ENCODE data around the gene POLRMT. TPM values are rescaled to one million over a fixed set of nuclear protein-coding genes. Genes with fewer than 3 reads are reported as not detected.

POLRMT gene
- total and polyA plus RNA-seq, 4 donors = 16.1 to 76.7 (median 38.4) TPM

- no peak for ATAC-seq (ENCODE audit: insufficient read depth, low FRiP score)
Observed at GRCh38 chr19:634975-635652, 1.8 kb upstream of the POLRMT start.

DNA sequence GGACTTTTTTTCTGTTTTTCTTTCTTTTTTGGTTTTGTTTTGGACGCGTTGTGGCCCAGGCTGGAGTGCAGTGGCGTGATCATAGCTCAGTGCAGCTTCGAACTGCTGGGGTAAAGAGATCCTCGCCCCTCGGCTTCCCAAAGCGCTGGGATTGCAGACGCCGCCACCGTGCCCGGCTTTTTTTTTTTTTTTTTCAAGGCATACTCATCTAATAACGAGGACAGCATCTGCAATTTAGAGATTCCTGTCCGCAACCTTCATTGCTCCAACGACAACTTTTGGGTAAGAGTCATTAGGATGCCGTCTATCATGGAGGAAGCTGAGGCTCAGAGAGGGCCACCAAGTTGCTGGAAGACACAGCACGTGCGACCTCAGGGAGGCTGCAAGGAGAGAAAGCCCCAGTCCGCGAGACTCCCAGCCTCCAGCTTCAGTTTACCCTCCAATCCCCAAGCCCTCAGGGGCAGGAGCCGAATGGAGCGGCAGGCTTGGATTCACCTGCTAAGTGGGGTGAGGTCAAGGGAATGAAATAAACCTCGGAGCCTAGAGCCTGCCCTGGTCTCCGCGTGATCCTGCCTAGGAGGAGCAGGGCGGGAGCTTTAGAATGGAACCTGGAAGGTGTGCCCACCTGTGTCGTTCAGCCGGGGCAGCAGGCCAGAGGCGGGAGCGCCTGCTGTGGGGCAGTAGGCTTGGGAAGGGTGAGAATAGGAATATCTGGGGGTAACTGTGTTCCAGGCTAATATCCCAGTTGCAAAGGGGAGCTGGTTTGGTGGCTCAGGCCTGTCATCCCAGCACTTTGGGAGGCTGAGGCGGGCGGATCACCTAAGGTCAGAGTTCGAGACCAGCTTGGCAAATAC is 676 bp upstream of the POLRMT start:
- Histone ChIP-seq H3K27ac (ENCODE audit: low read depth in 1 of 2, low read length in 1 of 2) (peak overlapping the region; percentile 69 to 71), H3K4me3 (peak overlapping the region; percentile 55), H3K9ac (ENCODE audit: insufficient read depth in 1 of 2, low read length in 2 of 2) (peak overlapping the region in 1 of 2 donors; percentile 59), H3K9me3 (ENCODE audit: control insufficient read depth in 4 of 4, insufficient read depth in 3 of 4, low read length in 3 of 4) (no peaks in the 10 kb centered on the region), H3K4me1 (ENCODE audit: control insufficient read depth in 5 of 5, insufficient read depth in 5 of 5, low read length in 5 of 5) (peaks cover 0 to 19% (median 5%) of the 10 kb centered on the region in 5 donors), H3K36me3 (ENCODE audit: control insufficient read depth in 4 of 4, insufficient read depth in 4 of 4, low read length in 4 of 4) (peaks cover 0 to 10% (median 0%) of the 10 kb centered on the region in 4 donors), H3K27me3 (ENCODE audit: control insufficient read depth in 3 of 3, insufficient read depth in 3 of 3, low read length in 2 of 3) (no peaks in the 10 kb centered on the region)
- WGBS, 2 donors = 29 to 30% methylated on average over 32 of the region's 32 CpGs
- DNase-seq (no peak), ATAC-seq (ENCODE audit: insufficient read depth, low FRiP score) (no peak)
- TF ChIP-seq, protein P1, sequence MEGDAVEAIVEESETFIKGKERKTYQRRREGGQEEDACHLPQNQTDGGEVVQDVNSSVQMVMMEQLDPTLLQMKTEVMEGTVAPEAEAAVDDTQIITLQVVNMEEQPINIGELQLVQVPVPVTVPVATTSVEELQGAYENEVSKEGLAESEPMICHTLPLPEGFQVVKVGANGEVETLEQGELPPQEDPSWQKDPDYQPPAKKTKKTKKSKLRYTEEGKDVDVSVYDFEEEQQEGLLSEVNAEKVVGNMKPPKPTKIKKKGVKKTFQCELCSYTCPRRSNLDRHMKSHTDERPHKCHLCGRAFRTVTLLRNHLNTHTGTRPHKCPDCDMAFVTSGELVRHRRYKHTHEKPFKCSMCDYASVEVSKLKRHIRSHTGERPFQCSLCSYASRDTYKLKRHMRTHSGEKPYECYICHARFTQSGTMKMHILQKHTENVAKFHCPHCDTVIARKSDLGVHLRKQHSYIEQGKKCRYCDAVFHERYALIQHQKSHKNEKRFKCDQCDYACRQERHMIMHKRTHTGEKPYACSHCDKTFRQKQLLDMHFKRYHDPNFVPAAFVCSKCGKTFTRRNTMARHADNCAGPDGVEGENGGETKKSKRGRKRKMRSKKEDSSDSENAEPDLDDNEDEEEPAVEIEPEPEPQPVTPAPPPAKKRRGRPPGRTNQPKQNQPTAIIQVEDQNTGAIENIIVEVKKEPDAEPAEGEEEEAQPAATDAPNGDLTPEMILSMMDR (IDR thresholded peaks at IDR 0.05; ENCODE audit: control extremely low read depth, extremely low read depth) = no peak

More at GRCh38 chr19:634975-635652, 1.8 kb upstream of the POLRMT start:
- Histone ChIP-seq H3K9me3 (ENCODE audit: control insufficient read depth in 4 of 4, insufficient read depth in 3 of 4, low read length in 3 of 4) (no peaks in the 10 kb centered on the region), H3K4me1 (ENCODE audit: control insufficient read depth in 5 of 5, insufficient read depth in 5 of 5, low read length in 5 of 5) (peaks cover 0 to 22% (median 8%) of the 10 kb centered on the region in 5 donors), H3K27ac (ENCODE audit: low read depth in 1 of 2, low read length in 1 of 2) (no peak overlapping the region), H3K36me3 (ENCODE audit: control insufficient read depth in 4 of 4, insufficient read depth in 4 of 4, low read length in 4 of 4) (peaks cover 0 to 3% (median 0%) of the 10 kb centered on the region in 4 donors), H3K4me3 (peak overlapping the region; percentile 11), H3K27me3 (ENCODE audit: control insufficient read depth in 3 of 3, insufficient read depth in 3 of 3, low read length in 2 of 3) (no peaks in the 10 kb centered on the region), H3K9ac (ENCODE audit: insufficient read depth in 1 of 2, low read length in 2 of 2) (no peak overlapping the region)
- TF ChIP-seq, protein P1 (IDR thresholded peaks at IDR 0.05; ENCODE audit: control extremely low read depth, extremely low read depth) = no peak
- WGBS, 2 donors = 86 to 92% methylated on average over 16 of the region's 16 CpGs
- DNase-seq = no peak

DNA sequence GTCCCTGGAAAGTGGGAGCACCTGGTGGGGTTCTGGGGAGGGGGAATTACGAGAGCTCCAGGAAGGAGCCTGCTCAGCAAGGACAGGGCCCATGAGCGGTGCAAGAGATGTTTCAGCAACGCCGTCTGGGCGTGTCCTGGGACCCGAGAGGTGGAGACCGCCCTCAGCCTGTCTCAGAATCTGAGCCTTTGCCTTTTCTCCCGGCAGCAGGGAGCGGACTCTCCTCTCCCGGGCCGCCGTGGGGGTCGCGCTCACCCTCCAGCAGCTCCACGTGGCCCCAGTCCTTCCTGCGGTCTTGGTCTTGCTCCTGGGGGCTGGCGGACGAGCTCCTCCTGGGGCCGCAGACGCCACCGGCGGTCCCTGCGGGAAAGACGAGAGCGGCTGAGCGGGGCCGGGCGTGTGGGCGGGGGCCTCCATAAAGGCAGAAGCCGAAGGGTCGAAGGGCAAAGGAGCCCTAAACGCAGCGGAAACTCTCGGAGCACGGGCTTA is 714 bp downstream of the POLRMT start:
- TF ChIP-seq, protein P1 (IDR thresholded peaks at IDR 0.05; ENCODE audit: control extremely low read depth, extremely low read depth) = no peak
- no peak for ATAC-seq (ENCODE audit: insufficient read depth, low FRiP score)
- no peak overlapping the region for H3K27ac ChIP-seq (ENCODE audit: low read depth in 1 of 2, low read length in 1 of 2)
- H3K9ac ChIP-seq (ENCODE audit: insufficient read depth in 1 of 2, low read length in 2 of 2) = no peak overlapping the region
- peaks cover 0 to 14% (median 3%) of the 10 kb centered on the region in 4 donors for H3K36me3 ChIP-seq (ENCODE audit: control insufficient read depth in 4 of 4, insufficient read depth in 4 of 4, low read length in 4 of 4)
- no peaks in the 10 kb centered on the region for H3K27me3 ChIP-seq (ENCODE audit: control insufficient read depth in 3 of 3, insufficient read depth in 3 of 3, low read length in 2 of 3)
- 3% methylated on average over 35 of the region's 35 CpGs for WGBS, 2 donors
- peak; percentile 30 to 54 (median 44) for DNase-seq
- peak overlapping the region; percentile 88 for H3K4me3 ChIP-seq
- H3K9me3 ChIP-seq (ENCODE audit: control insufficient read depth in 4 of 4, insufficient read depth in 3 of 4, low read length in 3 of 4) = no peaks in the 10 kb centered on the region
- H3K4me1 ChIP-seq (ENCODE audit: control insufficient read depth in 5 of 5, insufficient read depth in 5 of 5, low read length in 5 of 5) = peaks cover 0 to 15% (median 5%) of the 10 kb centered on the region in 5 donors
